ENCODE data around the gene ACOD1. TPM values are rescaled to one million over a fixed set of nuclear protein-coding genes. Genes with fewer than 3 reads are reported as not detected.

ACOD1 gene
- total and polyA plus RNA-seq, 10 of the 15 experiments (the other 5 are each of a cell fraction or from before 2014, with no cell fraction given), result not detected

DNA sequence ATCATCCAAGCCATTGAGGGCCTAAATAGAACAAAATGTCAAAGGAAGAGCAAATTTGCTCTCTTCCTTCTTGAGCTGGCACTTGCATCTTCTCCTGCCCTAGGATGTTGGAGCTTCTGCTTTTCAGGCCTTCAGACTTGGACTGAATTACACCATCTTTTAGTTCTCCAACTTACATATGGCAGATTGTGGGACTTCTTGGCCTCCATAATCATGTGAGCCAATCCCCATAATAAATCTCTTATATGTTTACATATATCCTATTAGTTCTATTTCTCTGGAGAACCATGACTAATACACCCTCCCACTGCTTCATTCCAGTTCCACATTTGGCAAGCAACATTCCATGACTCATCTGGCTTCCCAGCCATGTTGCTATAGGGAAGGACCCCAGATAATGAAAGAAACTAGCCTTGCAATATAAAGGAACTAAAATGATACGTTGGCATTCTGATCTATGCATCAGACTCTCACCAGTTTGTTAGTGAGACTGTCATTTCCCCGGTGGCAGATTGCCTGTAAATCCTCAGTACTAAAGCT is 11.0 kb upstream of the ACOD1 start:
- Histone ChIP-seq H3K4me1 (ENCODE audit: control insufficient read depth, insufficient read depth, low read length) (no peaks in the 10 kb centered on the region), H3K79me2 (ENCODE audit: control insufficient read depth, insufficient read depth, low read length) (no peaks in the 10 kb centered on the region), H3K36me3 (ENCODE audit: control insufficient read depth in 2 of 2, insufficient read depth in 2 of 2, low read length in 1 of 2) (no peaks in the 10 kb centered on the region), H3K4me3 (no peak overlapping the region), H2AFZ (ENCODE audit: control insufficient read depth, low read depth, low read length) (no peak overlapping the region), H3K9ac (ENCODE audit: control insufficient read depth, insufficient read depth, low read length) (no peak overlapping the region), H3K27me3 (replicated peaks in 1 of 2; ENCODE audit: control insufficient read depth in 2 of 2, insufficient read depth in 2 of 2, low read length in 1 of 2) (no peaks in the 10 kb centered on the region), H3K27ac (ENCODE audit: control insufficient read depth, insufficient read depth) (no peak overlapping the region), H3K4me2 (ENCODE audit: control insufficient read depth, insufficient read depth) (no peak overlapping the region), H4K20me1 (ENCODE audit: control insufficient read depth, insufficient read depth) (no peaks in the 10 kb centered on the region), H3K9me3 (replicated peaks; ENCODE audit: control insufficient read depth, insufficient read depth, low read length) (no peaks in the 10 kb centered on the region)
- in situ Hi-C loops (cut with MboI) (no loop called here), intact Hi-C loops (cut with micrococcal nuclease; ENCODE audit: unreplicated experiment) (no loop called here)
- FAIRE-seq, result no peak
- 11% methylated on average over 2 of the region's 2 CpGs for WGBS (ENCODE audit: insufficient coverage, insufficient replicate concordance, low lambda C conversion rate, missing lambda C conversion rate)
- TF ChIP-seq EP300 (IDR thresholded peaks at IDR 0.05; ENCODE audit: borderline replicate concordance in 1 of 2, control insufficient read depth in 1 of 2, low read depth in 2 of 2, low read length in 2 of 2), result no peak
- TF ChIP-seq, protein P1, sequence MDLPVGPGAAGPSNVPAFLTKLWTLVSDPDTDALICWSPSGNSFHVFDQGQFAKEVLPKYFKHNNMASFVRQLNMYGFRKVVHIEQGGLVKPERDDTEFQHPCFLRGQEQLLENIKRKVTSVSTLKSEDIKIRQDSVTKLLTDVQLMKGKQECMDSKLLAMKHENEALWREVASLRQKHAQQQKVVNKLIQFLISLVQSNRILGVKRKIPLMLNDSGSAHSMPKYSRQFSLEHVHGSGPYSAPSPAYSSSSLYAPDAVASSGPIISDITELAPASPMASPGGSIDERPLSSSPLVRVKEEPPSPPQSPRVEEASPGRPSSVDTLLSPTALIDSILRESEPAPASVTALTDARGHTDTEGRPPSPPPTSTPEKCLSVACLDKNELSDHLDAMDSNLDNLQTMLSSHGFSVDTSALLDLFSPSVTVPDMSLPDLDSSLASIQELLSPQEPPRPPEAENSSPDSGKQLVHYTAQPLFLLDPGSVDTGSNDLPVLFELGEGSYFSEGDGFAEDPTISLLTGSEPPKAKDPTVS (IDR thresholded peaks at IDR 0.05; ENCODE audit: low read depth, low read length), result no peak
- no peak for TF ChIP-seq IRF4 (IDR thresholded peaks at IDR 0.05; ENCODE audit: low read depth, low read length)
- no peak for TF ChIP-seq KAT2A (conservative IDR thresholded peaks at IDR 0.05; ENCODE audit: control insufficient read depth, low read depth, low read length)
- TF ChIP-seq FOXM1 (IDR thresholded peaks at IDR 0.05; ENCODE audit: low read depth, low read length), result no peak
- TF ChIP-seq CHD4 (IDR thresholded peaks at IDR 0.05), result no peak
- TF ChIP-seq, protein P2, sequence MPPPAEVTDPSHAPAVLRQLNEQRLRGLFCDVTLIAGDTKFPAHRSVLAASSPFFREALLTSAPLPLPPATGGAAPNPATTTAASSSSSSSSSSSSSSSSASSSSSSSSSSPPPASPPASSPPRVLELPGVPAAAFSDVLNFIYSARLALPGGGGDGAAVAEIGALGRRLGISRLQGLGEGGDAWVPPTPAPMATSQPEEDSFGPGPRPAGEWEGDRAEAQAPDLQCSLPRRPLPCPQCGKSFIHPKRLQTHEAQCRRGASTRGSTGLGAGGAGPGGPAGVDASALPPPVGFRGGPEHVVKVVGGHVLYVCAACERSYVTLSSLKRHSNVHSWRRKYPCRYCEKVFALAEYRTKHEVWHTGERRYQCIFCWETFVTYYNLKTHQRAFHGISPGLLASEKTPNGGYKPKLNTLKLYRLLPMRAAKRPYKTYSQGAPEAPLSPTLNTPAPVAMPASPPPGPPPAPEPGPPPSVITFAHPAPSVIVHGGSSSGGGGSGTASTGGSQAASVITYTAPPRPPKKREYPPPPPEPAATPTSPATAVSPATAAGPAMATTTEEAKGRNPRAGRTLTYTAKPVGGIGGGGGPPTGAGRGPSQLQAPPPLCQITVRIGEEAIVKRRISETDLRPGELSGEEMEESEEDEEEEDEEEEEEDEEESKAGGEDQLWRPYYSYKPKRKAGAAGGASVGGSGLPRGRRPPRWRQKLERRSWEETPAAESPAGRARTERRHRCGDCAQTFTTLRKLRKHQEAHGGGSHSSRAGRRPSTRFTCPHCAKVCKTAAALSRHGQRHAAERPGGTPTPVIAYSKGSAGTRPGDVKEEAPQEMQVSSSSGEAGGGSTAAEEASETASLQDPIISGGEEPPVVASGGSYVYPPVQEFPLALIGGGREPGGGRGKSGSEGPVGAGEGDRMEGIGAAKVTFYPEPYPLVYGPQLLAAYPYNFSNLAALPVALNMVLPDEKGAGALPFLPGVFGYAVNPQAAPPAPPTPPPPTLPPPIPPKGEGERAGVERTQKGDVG (CRISPR knock-in tag; IDR thresholded peaks at IDR 0.05), result no peak
- no peak for TF ChIP-seq ESRRA (IDR thresholded peaks at IDR 0.05; ENCODE audit: low read length)
- TF ChIP-seq, protein P3, sequence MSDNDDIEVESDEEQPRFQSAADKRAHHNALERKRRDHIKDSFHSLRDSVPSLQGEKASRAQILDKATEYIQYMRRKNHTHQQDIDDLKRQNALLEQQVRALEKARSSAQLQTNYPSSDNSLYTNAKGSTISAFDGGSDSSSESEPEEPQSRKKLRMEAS (IDR thresholded peaks at IDR 0.05; ENCODE audit: low read depth, low read length), result no peak
- no peak for TF ChIP-seq SPI1 (IDR thresholded peaks at IDR 0.05; ENCODE audit: borderline replicate concordance, insufficient read depth, low read depth, low read length)
- TF ChIP-seq LARP7 (IDR thresholded peaks at IDR 0.05), result no peak
- TF ChIP-seq HCFC1 (IDR thresholded peaks at IDR 0.05; ENCODE audit: low read length), result no peak
- ChIA-PET CTCF (interaction anchor here (0.6 kb wide), 1 partner anchor 81 kb away, joined by 4 read pairs; no protein-coding TSS in a partner anchor), POLR2A (no interaction called here), RAD21 (ENCODE audit: unreplicated experiment) (interaction anchor here (1.2 kb wide), 1 partner anchor 32 kb away, joined by 3 read pairs; no protein-coding TSS in a partner anchor), SMC1A (ENCODE audit: uncharacterized antibody, unreplicated experiment) (interaction anchor here (1.1 kb wide), 1 partner anchor 19 kb away, joined by 3 read pairs; no protein-coding TSS in a partner anchor)
- DNase-seq (ENCODE audit: low read depth, low spot score), result no peak
- ATAC-seq, result no peak
- BruUV-seq (replicated peaks), result no TSS peak

All from GM12878 (cell line).